ENCODE results near the gene CADM4.

DNA sequence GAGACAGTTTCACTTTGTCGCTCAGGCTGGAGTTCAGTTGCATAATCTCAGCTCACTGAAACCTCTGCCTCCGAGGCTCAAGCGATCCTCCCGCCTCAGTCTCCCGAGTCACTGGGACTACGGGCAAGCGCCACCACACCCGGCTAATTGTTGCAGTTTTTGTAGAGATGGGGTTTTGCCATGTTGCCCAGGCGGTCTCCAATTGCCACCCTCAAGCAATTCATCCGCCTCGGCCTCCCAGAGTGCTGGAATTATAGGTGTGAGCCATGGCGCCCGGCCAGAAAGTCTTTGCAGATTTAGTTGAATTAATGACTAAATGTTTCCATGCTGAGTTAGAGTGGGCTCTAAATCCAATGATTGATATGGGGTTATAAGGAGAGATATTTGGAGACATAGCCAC is 4.5 kb upstream of the CADM4 start:
- TF ChIP-seq CTCF (IDR thresholded peaks at IDR 0.05) (no peak), POLR2A (IDR thresholded peaks at IDR 0.05) (no peak)

Data from breast epithelium (tissue), 3 donors.